DOHH2 (cell line): ENCODE data around the gene CCDC116.

Experiments
- CTCF ChIP-seq: fragments of 200-600 bp; sonication (generic); IDR thresholded peaks from one replicate; pipeline ENCODE4 v1.5.1; 2014; ENCODE audit warnings: antibody characterized with exemption, mild to moderate bottlenecking, low read depth, low read length; ENCODE audit not compliant: poor library complexity, severe bottlenecking
- EZH2phosphoT487 ChIP-seq: fragments of 200-600 bp; sonication (generic); IDR thresholded peaks from 2 replicates; pipeline ENCODE4 v1.6.1; 2017; ENCODE audit warnings: borderline replicate concordance, mild to moderate bottlenecking, antibody characterized with exemption, low read length, moderate library complexity, mixed read lengths

GRCh38 chr22:21613553-21614233 is 18.9 kb upstream of the CCDC116 start:
- TF ChIP-seq CTCF (no peak), EZH2phosphoT487 (no peak)
